Nephron (organoid): ENCODE results near the gene MUC13.

Experiments used
- H3K27ac Mint-ChIP-seq, 3 experiments: 2 replicates each; pipeline ENCODE4 v1.8.0; 2020; ENCODE audit warnings: mixed read lengths in 3 of 3, mild to moderate bottlenecking in 2 of 3, moderate library complexity in 1 of 3
- H3K27me3 Mint-ChIP-seq: 2 replicates; pipeline ENCODE4 v1.8.0; 2021; ENCODE audit warnings: low read depth, mild to moderate bottlenecking, moderate library complexity, mixed read lengths
- H3K36me3 Mint-ChIP-seq: 2 replicates; pipeline ENCODE4 v1.8.0; 2020; ENCODE audit warnings: low read depth, mixed read lengths
- H3K4me1 Mint-ChIP-seq: 2 replicates; pipeline ENCODE4 v1.8.0; 2020; ENCODE audit warnings: mixed read lengths
- H3K4me3 Mint-ChIP-seq, 3 experiments: 2 replicates each; pipeline ENCODE4 v1.8.0; 2020; ENCODE audit warnings: mild to moderate bottlenecking in 3 of 3, mixed read lengths in 3 of 3, moderate library complexity in 2 of 3
- H3K9me3 Mint-ChIP-seq: 2 replicates; pipeline ENCODE4 v1.8.0; 2020; ENCODE audit warnings: mixed read lengths
- TF ChIP-seq, protein P1 (sequence below), 3 experiments: fragments of 200-600 bp; sonication (generic); IDR thresholded peaks; one replicate each; pipeline ENCODE4 v1.5.0; 2021; ENCODE audit warnings: antibody characterized with exemption in 3 of 3; ENCODE audit not compliant: unreplicated experiment in 3 of 3

MUC13 gene

DNA sequence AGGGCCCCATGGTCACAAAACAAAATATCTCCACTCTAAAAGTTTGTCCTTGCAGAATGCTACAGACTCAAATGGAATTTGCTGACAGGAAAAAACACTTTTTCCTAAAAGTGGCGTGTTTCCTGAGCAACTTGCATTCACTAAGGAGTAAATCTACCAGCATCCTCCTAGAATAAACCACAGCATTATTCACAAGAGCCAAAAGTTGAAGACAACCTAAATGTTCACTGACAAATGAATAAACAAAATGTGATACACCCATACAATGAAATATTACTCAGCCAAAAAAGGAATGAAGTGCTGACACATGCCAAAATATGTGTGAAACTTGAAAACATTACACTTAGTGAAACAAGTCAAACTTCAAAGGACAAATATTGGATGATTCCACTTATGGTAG, 76.3 kb downstream of the MUC13 start:
- no peak overlapping the region for H3K4me3 Mint-ChIP-seq
- peaks cover 7% of the 10 kb centered on the region for H3K4me1 Mint-ChIP-seq
- TF ChIP-seq, protein P1, sequence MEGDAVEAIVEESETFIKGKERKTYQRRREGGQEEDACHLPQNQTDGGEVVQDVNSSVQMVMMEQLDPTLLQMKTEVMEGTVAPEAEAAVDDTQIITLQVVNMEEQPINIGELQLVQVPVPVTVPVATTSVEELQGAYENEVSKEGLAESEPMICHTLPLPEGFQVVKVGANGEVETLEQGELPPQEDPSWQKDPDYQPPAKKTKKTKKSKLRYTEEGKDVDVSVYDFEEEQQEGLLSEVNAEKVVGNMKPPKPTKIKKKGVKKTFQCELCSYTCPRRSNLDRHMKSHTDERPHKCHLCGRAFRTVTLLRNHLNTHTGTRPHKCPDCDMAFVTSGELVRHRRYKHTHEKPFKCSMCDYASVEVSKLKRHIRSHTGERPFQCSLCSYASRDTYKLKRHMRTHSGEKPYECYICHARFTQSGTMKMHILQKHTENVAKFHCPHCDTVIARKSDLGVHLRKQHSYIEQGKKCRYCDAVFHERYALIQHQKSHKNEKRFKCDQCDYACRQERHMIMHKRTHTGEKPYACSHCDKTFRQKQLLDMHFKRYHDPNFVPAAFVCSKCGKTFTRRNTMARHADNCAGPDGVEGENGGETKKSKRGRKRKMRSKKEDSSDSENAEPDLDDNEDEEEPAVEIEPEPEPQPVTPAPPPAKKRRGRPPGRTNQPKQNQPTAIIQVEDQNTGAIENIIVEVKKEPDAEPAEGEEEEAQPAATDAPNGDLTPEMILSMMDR (IDR thresholded peaks at IDR 0.05; ENCODE audit: unreplicated experiment in 3 of 3): no peak
- no peaks in the 10 kb centered on the region for H3K9me3 Mint-ChIP-seq
- H3K27me3 Mint-ChIP-seq: peaks cover 5% of the 10 kb centered on the region
- H3K27ac Mint-ChIP-seq: no peak overlapping the region
- H3K36me3 Mint-ChIP-seq: peaks cover 23% of the 10 kb centered on the region

GRCh38 chr3:124856677-124857076, 77.9 kb downstream of the MUC13 start:
- Mint-ChIP-seq H3K36me3 (peaks cover 23% of the 10 kb centered on the region), H3K9me3 (no peaks in the 10 kb centered on the region), H3K4me1 (peaks cover 11% of the 10 kb centered on the region), H3K27ac (no peak overlapping the region), H3K4me3 (no peak overlapping the region), H3K27me3 (peaks cover 5% of the 10 kb centered on the region)
- TF ChIP-seq, protein P1 (IDR thresholded peaks at IDR 0.05; ENCODE audit: unreplicated experiment in 3 of 3): no peak
